NCI-H146 (cell line): ENCODE measurements around the gene MRI1.
"Not testable (repeated sequence)": the region's sequence is repeated elsewhere in the genome, so short reads cannot be mapped to it uniquely, and the experiment has no call there.

Experiments used
- DNase-seq: peaks from one replicate; lab custom pipeline; 2025; lab: John Stamatoyannopoulos, UW

Gene MRI1

GRCh38 chr19:13764101-13764807 lies at the start of gene MRI1:
Gene MRI1, plus strand, starts transcription at chr19:13764522. Its CDS starts 67 bp downstream, at chr19:13764589.
- peak; percentile 87 for DNase-seq

DNA sequence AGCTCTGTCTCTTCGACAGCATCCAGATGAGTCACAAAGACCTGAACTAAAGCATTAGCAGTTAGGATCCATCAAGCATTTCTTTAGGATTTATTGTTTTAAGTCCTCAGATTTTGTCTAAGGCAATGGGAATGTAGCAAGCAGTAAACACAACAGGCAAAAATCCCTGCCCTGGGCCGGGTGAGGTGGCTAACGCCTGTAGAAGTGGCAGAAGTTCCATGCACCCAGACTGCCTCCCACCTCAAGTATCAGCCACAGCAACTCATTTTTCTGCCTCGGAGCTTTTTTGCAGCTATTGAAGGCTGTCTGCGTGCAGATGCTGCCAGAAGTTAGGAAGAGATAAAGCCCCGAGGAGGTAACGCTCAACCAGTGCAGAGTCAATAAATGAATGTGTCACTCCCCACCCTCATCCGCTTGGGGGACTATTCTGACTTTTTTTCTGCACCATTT lies 47.1 kb upstream of the MRI1 start:
- peak; percentile 51 for DNase-seq

GRCh38 chr19:13718733-13719132 lies 45.6 kb upstream of the MRI1 start:
- peak; percentile 92 for DNase-seq

DNA sequence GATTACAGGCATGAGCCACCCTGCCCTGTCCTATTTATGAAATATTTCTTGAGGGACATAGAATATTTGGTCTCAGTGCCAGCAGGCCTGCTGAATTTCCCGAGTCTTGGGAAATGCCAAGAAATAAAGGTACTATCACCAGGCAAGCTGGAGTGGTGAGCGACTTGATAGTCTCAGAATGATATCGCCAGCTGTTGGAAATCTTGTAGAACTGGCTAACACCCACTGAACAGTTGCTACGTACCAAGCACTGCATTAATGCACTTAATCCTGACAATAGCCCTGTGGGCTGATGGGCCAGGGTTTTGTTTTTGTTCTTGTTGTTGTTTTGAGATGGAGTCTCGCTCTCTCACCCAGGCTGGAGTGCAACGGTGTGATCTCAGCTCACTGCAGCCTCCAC lies 42.2 kb upstream of the MRI1 start:
- DNase-seq = no peak

DNA sequence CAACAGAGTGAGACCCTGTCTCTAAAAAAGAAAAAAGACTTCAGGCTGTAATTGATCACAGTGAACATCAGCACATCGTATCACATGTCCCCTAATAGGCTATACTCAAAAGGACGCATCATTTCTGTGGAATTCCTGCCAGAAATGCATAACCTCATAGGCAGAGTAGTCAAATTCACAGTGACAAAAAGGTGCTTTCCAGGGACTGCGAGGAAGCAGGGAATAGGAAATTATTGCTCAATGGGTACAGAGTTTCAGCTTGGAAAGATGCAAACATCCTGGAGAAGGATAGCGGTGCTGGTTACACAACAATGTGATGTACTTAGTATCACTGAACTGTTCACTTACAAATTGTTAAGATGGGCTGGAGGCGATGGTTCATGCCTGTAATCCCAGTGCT lies 41.1 kb upstream of the MRI1 start:
- no peak for DNase-seq

- DNase-seq = no peak
These were observed 38.0 kb upstream of the MRI1 start for GRCh38 chr19:13726323-13726722.

GRCh38 chr19:13727798-13728197 lies 36.5 kb upstream of the MRI1 start:
- DNase-seq = no peak

- DNase-seq = no peak
These were observed 34.5 kb upstream of the MRI1 start for GRCh38 chr19:13729859-13730258.

GRCh38 chr19:13731147-13731964 lies 33.0 kb upstream of the MRI1 start:
- DNase-seq = peak; percentile 99

GRCh38 chr19:13732337-13732736 lies 32.0 kb upstream of the MRI1 start:
- no peak for DNase-seq

DNA sequence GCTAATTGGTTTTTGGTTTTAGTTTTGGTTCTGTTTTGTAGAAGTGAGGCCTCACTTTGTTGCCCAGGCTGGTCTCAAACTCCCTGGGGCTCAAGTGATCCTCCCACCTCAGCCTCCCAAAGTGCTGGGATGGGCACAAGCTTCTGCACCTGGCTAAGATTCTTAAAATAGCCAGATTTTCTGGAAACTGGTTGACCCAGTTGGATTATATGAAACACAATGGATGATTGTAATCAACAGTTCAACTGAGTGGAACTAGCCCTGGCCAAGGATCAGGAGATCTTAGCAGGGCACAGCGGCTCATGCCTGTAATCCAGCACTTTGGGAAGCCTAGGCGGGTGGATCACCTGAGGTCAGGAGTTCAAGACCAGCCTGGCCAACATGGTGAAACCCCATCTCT lies 29.6 kb upstream of the MRI1 start:
- DNase-seq = no peak

DNA sequence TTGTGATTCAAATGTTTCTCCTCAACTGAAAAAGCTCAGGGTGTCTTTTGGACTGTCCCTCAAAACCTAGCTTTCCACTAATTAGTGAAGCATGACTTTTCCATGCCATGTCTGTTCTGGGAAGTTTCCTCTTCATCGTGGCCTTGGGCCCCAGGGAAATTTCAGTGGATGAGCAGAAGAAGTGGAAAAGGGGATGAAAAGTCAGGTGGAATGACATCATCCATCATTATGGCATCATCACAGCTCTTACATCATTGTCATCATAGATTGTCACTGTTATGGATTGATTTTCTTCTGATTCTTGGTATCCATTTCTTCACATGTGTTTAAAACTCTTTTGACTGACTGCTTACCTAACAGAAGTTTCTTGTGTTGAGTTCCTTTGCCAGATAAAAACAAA lies 26.2 kb upstream of the MRI1 start:
- DNase-seq = no peak

DNA sequence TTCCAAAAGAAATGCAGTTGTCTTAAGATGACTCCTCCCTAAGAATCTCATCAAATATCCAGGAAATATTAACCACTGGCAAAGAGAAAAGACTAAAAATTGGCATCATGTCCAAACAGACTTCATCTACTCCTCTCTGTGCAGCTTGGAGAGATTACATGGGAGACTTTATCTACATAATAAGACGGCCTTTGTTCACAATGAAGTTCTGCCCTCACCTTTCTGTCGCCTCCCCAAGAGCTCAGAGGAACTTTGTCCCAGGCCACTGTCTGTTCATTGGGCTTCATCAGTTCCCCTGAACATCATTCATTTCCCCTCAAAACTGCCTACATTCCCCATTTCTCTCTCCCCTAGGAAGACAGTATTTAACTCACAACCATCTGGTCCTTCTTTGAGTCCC lies 22.4 kb upstream of the MRI1 start:
- DNase-seq = no peak

- no peak for DNase-seq
These were observed 21.6 kb upstream of the MRI1 start for GRCh38 chr19:13742756-13743155.

GRCh38 chr19:13744174-13744573 lies 20.1 kb upstream of the MRI1 start:
- no peak for DNase-seq

GRCh38 chr19:13747098-13747453 lies 17.2 kb upstream of the MRI1 start:
- DNase-seq = no peak

GRCh38 chr19:13748169-13748828 lies 16.0 kb upstream of the MRI1 start:
- DNase-seq = peak; percentile 38

- no peak for DNase-seq
These were observed 12.9 kb upstream of the MRI1 start for GRCh38 chr19:13751436-13751835.

GRCh38 chr19:13753622-13754021 lies 10.7 kb upstream of the MRI1 start:
- DNase-seq = not testable (repeated sequence)

DNA sequence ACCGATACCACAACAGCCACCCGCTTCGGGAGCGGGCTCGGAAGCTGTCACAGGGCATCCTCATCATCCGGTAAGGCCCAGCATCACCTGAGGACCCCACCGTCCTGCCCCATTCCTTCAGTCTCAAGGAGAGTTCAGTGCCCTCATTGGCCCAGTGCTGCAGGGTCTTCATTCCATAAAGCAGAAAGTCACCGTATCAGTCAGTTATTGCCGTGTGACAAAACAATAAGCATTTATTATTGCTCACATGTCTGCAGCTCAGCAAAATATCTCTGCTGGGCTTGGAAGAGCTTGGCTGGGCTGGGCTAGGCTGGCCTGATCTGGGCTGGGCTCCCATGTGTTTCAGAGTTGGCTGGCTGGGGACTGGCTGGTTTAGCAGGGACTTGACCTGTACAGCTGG lies 8.1 kb upstream of the MRI1 start:
- no peak for DNase-seq

GRCh38 chr19:13757805-13758772 lies 6.2 kb upstream of the MRI1 start:
- DNase-seq = no peak

- no peak for DNase-seq
These were observed 5.5 kb upstream of the MRI1 start for GRCh38 chr19:13758795-13759194.
